HFFc6 (cell line): ENCODE measurements around the gene SLF2. TPM values are rescaled to one million over a fixed set of nuclear protein-coding genes. Genes with fewer than 3 reads are reported as not detected.

Experiments
- DNase-seq: peaks from one replicate; pipeline ENCODE4 v3.0.0-alpha.2; 2018
- H3K27ac Mint-ChIP-seq: 2 replicates; pipeline ENCODE4 v1.8.0; 2020; ENCODE audit warnings: mild to moderate bottlenecking, mixed read lengths
- H3K27me3 Mint-ChIP-seq: 2 replicates; pipeline ENCODE4 v1.8.0; 2021; ENCODE audit warnings: mild to moderate bottlenecking, moderate library complexity, mixed read lengths; ENCODE audit not compliant: insufficient read depth
- H3K36me3 Mint-ChIP-seq: 2 replicates; pipeline ENCODE4 v1.8.0; 2021; ENCODE audit warnings: low read depth, mixed read lengths
- H3K4me1 Mint-ChIP-seq: 2 replicates; pipeline ENCODE4 v1.8.0; 2020; ENCODE audit warnings: low read depth, mixed read lengths
- H3K4me3 Mint-ChIP-seq: 2 replicates; pipeline ENCODE4 v1.8.0; 2020; ENCODE audit warnings: mild to moderate bottlenecking, moderate library complexity, mixed read lengths
- H3K9me3 Mint-ChIP-seq: 2 replicates; pipeline ENCODE4 v1.8.0; 2020; ENCODE audit warnings: mild to moderate bottlenecking, mixed read lengths
- CTCF ChIP-seq: fragments of 200-600 bp; sonication (generic); IDR thresholded peaks from 2 replicates; pipeline ENCODE4 v1.5.0; 2021; ENCODE audit warnings: antibody characterized with exemption, mild to moderate bottlenecking
- total RNA-seq, 6 experiments: library from RNA; stranded (reverse); fragmentation: NEBNext Ultra II Directional; extraction: Animal tissue kit (Norgen Biotek cat#: 25700); gene quantifications; 2 replicates in 1 of 6; 3 replicates in 5 of 6; pipeline ENCODE4 v1.2.3, GENCODE V29; 2021

Gene SLF2
- total RNA-seq, 6 experiments from 2014 or later = 15.8 to 23.2 (median 20.9) TPM

- 0 out of 2 replicates have a peak overlapping the region, but pooled peaks have one; percentile 9 for H3K4me3 Mint-ChIP-seq
- no peak overlapping the region for H3K27ac Mint-ChIP-seq
Observed at GRCh38 chr10:100989088-100989487, 76.3 kb downstream of the SLF2 start.

GRCh38 chr10:100993986-100994708, 81.4 kb downstream of the SLF2 start:
- Mint-ChIP-seq H3K27ac (no peak overlapping the region), H3K36me3 (peaks cover 18% of the 10 kb centered on the region), H3K4me1 (peaks cover 27% of the 10 kb centered on the region), H3K4me3 (no peak overlapping the region), H3K9me3 (no peaks in the 10 kb centered on the region), H3K27me3 (no peaks in the 10 kb centered on the region; the same call in 1 of the 2 replicates)
- peak; percentile 35 for DNase-seq
- peak; percentile 88 for TF ChIP-seq CTCF

More at GRCh38 chr10:100989088-100989487, 76.3 kb downstream of the SLF2 start:
- TF ChIP-seq CTCF = no peak
- Mint-ChIP-seq H3K4me1 (peaks cover 27% of the 10 kb centered on the region), H3K27me3 (no peaks in the 10 kb centered on the region; the same call in 1 of the 2 replicates), H3K36me3 (peaks cover 26% of the 10 kb centered on the region), H3K9me3 (no peaks in the 10 kb centered on the region)
- no peak for DNase-seq

GRCh38 chr10:100995181-100995580, 82.4 kb downstream of the SLF2 start:
- no peak for TF ChIP-seq CTCF
- Mint-ChIP-seq H3K4me1 (peaks cover 27% of the 10 kb centered on the region), H3K27me3 (no peaks in the 10 kb centered on the region; the same call in 1 of the 2 replicates), H3K27ac (no peak overlapping the region), H3K4me3 (no peak overlapping the region), H3K9me3 (no peaks in the 10 kb centered on the region), H3K36me3 (peaks cover 18% of the 10 kb centered on the region)
- DNase-seq = no peak

- Mint-ChIP-seq H3K4me1 (peaks cover 34% of the 10 kb centered on the region), H3K36me3 (peaks cover 11% of the 10 kb centered on the region; the same call in 1 of the 2 replicates)
Observed at GRCh38 chr10:100996678-100997359, 84.1 kb downstream of the SLF2 start.

More at GRCh38 chr10:100996678-100997359, 84.1 kb downstream of the SLF2 start:
- H3K9me3 Mint-ChIP-seq = no peaks in the 10 kb centered on the region
- peak overlapping the region; percentile 95 for H3K27ac Mint-ChIP-seq
- peak overlapping the region; percentile 90 for H3K4me3 Mint-ChIP-seq
- no peaks in the 10 kb centered on the region; the same call in none of the 2 replicates for H3K27me3 Mint-ChIP-seq
- TF ChIP-seq CTCF = no peak
- no peak for DNase-seq
